ENCODE measurements around the gene TBL1Y.

Gene TBL1Y

DNA sequence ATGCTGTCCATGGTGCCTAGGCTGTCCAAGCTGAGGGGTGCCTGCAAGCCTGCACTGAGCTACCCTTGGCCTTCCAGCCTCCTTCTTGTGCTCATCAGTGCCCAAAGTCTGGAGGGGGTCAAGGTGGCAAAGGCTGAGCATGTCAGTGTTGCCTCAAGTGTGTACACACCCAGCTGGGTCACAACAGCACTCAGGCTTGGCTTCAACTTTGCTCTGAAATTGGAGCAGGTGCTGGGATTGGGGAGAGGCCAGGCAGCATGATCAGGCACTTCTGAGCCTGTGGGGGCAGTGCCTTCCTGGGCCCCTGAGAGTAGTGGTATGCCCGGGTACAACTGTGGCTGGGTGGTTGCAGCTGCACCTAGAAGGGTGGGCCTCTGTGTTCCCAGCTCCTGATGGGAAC lies 18.7 kb downstream of the TBL1Y start:
- Histone ChIP-seq H3K27ac (ENCODE audit: low read length) (no peak overlapping the region), H3K27me3 (ENCODE audit: control insufficient read depth, insufficient read depth, low read length) (no peaks in the 10 kb centered on the region), H3K9me3 (ENCODE audit: control insufficient read depth, low read depth, low read length) (no peaks in the 10 kb centered on the region), H3K9ac (ENCODE audit: low read length) (no peak overlapping the region), H3K4me3 (ENCODE audit: low read length) (no peak overlapping the region), H3K36me3 (ENCODE audit: control insufficient read depth, low read depth, low read length) (no peaks in the 10 kb centered on the region), H3K4me1 (ENCODE audit: control insufficient read depth, low read depth, low read length) (no peaks in the 10 kb centered on the region)

DNA sequence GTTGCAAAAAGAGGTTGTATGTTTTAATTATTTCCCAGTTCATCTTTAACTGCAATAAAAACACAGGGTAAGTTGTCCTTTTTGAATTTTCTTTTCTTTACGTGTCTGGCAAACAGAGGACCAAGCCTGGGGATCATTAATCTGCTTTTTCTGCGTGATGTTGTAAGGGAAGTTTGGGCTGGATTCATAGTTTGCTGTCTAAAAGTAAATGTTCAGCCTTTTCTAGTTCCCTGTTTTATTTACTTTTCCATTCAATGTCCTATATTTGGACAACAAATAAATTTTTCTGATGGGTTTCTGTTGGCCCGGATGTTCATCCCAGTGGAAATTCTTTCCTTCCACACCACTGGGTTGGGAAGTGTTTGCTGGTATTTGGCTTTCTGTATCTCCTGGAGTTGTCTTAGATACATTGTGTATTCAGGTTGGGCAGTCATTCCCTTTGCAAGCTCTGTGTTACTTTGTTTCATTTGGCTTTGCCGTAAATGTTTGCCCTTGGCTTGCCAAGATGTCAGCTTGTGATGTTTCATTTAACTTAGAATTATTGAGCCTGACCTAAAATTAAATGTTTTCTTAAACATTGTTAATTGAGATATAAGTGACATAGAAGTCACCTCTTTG lies 21.4 kb downstream of the TBL1Y start:
- Histone ChIP-seq H3K9me3 (ENCODE audit: control insufficient read depth, low read depth, low read length) (no peaks in the 10 kb centered on the region), H3K27me3 (ENCODE audit: control insufficient read depth, insufficient read depth, low read length) (no peaks in the 10 kb centered on the region), H3K4me1 (ENCODE audit: control insufficient read depth, low read depth, low read length) (no peaks in the 10 kb centered on the region), H3K27ac (ENCODE audit: low read length) (no peak overlapping the region), H3K9ac (ENCODE audit: low read length) (no peak overlapping the region), H3K4me3 (ENCODE audit: low read length) (no peak overlapping the region), H3K36me3 (ENCODE audit: control insufficient read depth, low read depth, low read length) (no peaks in the 10 kb centered on the region)

DNA sequence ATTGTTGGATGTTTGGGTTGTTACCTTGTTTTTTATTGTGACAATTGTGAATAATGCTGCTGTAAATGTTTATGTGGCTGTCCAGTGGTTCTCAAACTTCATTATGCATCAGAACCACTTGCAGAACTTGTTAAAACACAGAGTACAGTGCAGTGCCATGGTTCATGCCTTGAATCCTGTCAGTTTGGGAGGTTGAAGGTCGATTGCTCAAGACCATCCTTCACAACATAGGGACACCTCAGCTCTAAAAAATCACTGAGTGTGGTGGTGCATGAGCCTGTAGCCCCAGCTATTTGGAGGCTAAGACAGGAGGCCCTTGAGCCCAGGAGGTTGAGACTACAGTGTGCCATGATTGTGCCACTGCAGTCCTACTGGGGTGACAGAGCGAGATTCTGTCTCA lies 25.0 kb downstream of the TBL1Y start:
- H3K27ac ChIP-seq (ENCODE audit: low read length) = no peak overlapping the region
- no peak overlapping the region for H3K9ac ChIP-seq (ENCODE audit: low read length)
- no peaks in the 10 kb centered on the region for H3K27me3 ChIP-seq (ENCODE audit: control insufficient read depth, insufficient read depth, low read length)
- no peaks in the 10 kb centered on the region for H3K9me3 ChIP-seq (ENCODE audit: control insufficient read depth, low read depth, low read length)
- no peaks in the 10 kb centered on the region for H3K36me3 ChIP-seq (ENCODE audit: control insufficient read depth, low read depth, low read length)
- no peaks in the 10 kb centered on the region for H3K4me1 ChIP-seq (ENCODE audit: control insufficient read depth, low read depth, low read length)
- H3K4me3 ChIP-seq (ENCODE audit: low read length) = no peak overlapping the region

DNA sequence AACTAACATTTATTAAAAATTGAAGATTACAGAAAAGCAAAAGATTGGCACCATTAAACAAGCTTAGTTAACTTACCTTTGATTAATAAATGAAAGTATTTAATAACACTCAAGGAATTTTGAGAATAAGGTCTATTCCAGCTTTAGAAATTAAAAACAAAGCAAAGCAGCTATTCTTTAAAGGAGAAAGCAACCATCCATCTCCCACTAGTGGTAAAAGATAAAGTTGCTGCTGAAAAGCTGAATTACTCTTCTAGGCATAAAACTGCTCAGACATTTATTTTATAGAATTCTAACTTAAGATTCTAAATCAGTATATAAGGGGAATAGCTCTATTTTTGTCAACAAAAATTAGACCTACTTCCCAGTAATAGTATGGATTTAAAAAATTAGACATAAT lies 37.2 kb downstream of the TBL1Y start:
- Histone ChIP-seq H3K4me1 (ENCODE audit: control insufficient read depth, low read depth, low read length) (no peaks in the 10 kb centered on the region), H3K4me3 (ENCODE audit: low read length) (no peak overlapping the region), H3K9ac (ENCODE audit: low read length) (no peak overlapping the region), H3K27me3 (ENCODE audit: control insufficient read depth, insufficient read depth, low read length) (no peaks in the 10 kb centered on the region), H3K36me3 (ENCODE audit: control insufficient read depth, low read depth, low read length) (no peaks in the 10 kb centered on the region), H3K9me3 (ENCODE audit: control insufficient read depth, low read depth, low read length) (no peaks in the 10 kb centered on the region), H3K27ac (ENCODE audit: low read length) (no peak overlapping the region)

DNA sequence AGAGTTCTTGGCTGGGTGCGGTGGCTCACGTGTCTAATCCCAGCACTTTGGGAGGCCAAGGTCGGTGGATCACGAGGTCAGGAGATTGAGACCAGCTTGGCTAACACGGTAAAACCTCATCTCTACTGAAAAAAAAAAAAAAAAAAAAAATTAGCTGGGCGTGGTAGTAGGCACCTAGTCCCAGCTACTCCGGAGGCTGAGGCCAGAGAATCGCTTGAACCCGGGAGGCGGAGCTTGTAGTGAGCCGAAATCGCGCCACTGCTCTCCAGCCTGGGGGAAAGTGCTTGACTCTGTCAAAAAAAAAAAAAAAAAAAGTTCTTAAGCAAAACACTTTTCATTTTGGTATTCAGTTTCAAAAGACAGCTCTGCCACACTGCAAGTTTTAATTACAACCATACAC lies 37.9 kb downstream of the TBL1Y start:
- Histone ChIP-seq H3K36me3 (ENCODE audit: control insufficient read depth, low read depth, low read length) (no peaks in the 10 kb centered on the region), H3K9me3 (ENCODE audit: control insufficient read depth, low read depth, low read length) (no peaks in the 10 kb centered on the region), H3K9ac (ENCODE audit: low read length) (no peak overlapping the region), H3K27me3 (ENCODE audit: control insufficient read depth, insufficient read depth, low read length) (no peaks in the 10 kb centered on the region), H3K27ac (ENCODE audit: low read length) (no peak overlapping the region), H3K4me3 (ENCODE audit: low read length) (no peak overlapping the region), H3K4me1 (ENCODE audit: control insufficient read depth, low read depth, low read length) (no peaks in the 10 kb centered on the region)

DNA sequence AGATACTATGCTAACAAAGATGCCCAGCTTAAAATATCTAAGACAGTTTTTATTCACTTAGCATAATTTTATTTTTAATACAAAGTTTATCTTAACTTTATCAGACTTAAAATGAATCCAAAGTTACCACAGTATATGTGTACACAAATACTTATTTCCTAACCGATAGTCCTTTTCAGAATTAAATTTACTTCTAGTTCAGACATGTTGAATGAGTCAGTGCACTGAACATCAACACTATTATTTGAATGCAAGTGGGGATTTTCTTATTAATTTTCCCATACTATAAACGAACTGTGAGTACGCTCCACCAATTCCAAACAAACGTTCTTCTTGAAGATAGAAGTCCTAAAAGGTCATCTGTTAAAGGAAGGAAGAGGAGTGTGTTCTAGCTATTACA lies 39.5 kb downstream of the TBL1Y start:
- Histone ChIP-seq H3K27me3 (ENCODE audit: control insufficient read depth, insufficient read depth, low read length) (no peaks in the 10 kb centered on the region), H3K27ac (ENCODE audit: low read length) (no peak overlapping the region), H3K9me3 (ENCODE audit: control insufficient read depth, low read depth, low read length) (no peaks in the 10 kb centered on the region), H3K4me3 (ENCODE audit: low read length) (no peak overlapping the region), H3K36me3 (ENCODE audit: control insufficient read depth, low read depth, low read length) (no peaks in the 10 kb centered on the region), H3K9ac (ENCODE audit: low read length) (no peak overlapping the region), H3K4me1 (ENCODE audit: control insufficient read depth, low read depth, low read length) (no peaks in the 10 kb centered on the region)

DNA sequence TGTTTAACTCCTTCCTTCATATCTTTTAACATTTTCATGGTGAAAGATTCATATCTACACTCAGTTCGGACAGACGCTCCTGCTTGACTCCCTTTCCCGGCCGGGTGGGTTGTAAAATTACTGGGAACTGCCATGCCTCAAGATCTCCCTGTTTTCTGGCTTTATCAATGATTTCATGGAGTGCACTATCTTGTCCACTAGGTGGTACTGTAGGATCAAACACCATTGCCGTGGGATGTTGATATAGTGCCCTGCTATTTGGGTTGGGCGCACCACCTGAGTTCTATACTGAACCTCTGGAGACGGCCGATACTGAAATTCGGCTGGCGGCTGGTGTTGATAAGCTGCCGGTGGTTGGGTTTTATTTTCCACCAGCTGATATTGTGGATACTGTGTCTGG lies 54.2 kb downstream of the TBL1Y start:
- no peaks in the 10 kb centered on the region for H3K4me1 ChIP-seq (ENCODE audit: control insufficient read depth, low read depth, low read length)
- no peaks in the 10 kb centered on the region for H3K36me3 ChIP-seq (ENCODE audit: control insufficient read depth, low read depth, low read length)
- no peaks in the 10 kb centered on the region for H3K9me3 ChIP-seq (ENCODE audit: control insufficient read depth, low read depth, low read length)
- no peak overlapping the region for H3K4me3 ChIP-seq (ENCODE audit: low read length)
- no peak overlapping the region for H3K9ac ChIP-seq (ENCODE audit: low read length)
- no peak overlapping the region for H3K27ac ChIP-seq (ENCODE audit: low read length)
- H3K27me3 ChIP-seq (ENCODE audit: control insufficient read depth, insufficient read depth, low read length) = no peaks in the 10 kb centered on the region

DNA sequence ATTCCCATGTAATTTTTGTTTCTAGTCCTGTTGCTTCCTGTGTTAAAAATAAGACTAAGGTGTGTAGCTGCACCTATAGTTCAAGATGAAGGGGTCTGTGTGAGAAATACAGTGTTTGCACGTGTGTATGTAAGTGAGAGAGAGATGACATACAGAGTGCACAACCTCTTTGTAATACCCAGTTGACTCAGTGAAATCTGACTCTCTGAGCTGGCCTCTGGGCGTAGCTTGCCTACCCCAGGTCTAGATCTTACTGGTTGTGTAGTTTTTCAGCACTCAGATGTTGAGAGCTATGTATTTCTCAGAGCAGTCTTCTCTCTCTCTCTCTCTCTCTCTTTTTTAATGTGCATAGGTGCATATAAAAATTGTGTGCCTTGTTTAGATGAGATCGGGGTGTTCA lies 56.0 kb downstream of the TBL1Y start:
- Histone ChIP-seq H3K27me3 (ENCODE audit: control insufficient read depth, insufficient read depth, low read length) (no peaks in the 10 kb centered on the region), H3K27ac (ENCODE audit: low read length) (no peak overlapping the region), H3K36me3 (ENCODE audit: control insufficient read depth, low read depth, low read length) (no peaks in the 10 kb centered on the region), H3K9ac (ENCODE audit: low read length) (no peak overlapping the region), H3K4me3 (ENCODE audit: low read length) (no peak overlapping the region), H3K4me1 (ENCODE audit: control insufficient read depth, low read depth, low read length) (no peaks in the 10 kb centered on the region), H3K9me3 (ENCODE audit: control insufficient read depth, low read depth, low read length) (no peaks in the 10 kb centered on the region)

DNA sequence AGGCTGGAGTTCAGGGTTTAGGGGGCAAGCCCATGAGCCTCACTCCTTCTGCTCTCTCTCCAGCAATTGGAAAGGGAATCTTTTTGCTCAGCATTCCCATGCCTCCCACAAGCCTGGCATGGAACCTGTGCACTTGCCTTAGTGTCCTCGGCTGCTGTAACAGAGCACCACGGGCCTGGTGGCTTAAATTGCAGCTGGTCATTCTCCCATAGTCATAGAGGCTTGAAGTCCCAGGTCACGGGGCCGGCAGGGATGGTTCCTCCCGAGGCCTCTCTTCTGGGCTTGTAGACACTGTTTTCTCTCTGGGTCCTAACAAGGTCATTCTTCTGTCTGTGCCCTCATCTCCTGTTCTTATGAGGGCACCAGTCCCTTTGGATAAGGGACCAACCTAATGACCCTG lies 57.2 kb downstream of the TBL1Y start:
- Histone ChIP-seq H3K27me3 (ENCODE audit: control insufficient read depth, insufficient read depth, low read length) (no peaks in the 10 kb centered on the region), H3K27ac (ENCODE audit: low read length) (no peak overlapping the region), H3K4me3 (ENCODE audit: low read length) (no peak overlapping the region), H3K9ac (ENCODE audit: low read length) (no peak overlapping the region), H3K4me1 (ENCODE audit: control insufficient read depth, low read depth, low read length) (no peaks in the 10 kb centered on the region), H3K9me3 (ENCODE audit: control insufficient read depth, low read depth, low read length) (no peaks in the 10 kb centered on the region), H3K36me3 (ENCODE audit: control insufficient read depth, low read depth, low read length) (no peaks in the 10 kb centered on the region)

DNA sequence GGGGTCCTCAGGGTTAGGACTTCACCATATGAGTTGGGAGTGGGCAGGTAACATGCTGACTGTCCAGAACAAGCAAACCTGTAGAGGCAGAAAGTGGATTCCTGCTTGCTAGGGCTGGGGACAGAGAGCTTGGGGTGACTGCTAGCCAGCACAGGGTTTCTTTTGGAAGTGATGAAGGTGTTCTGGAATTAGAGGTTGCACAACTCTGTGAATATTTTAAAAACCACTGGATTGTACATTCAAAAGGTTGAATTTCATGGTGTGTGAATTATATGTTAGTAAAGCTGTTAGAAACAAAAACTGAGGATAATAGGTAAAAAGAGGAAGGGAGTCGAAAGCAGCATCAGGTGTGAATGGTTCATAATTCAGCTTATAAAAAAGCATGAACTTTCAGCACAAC lies 57.7 kb downstream of the TBL1Y start:
- Histone ChIP-seq H3K4me3 (ENCODE audit: low read length) (no peak overlapping the region), H3K36me3 (ENCODE audit: control insufficient read depth, low read depth, low read length) (no peaks in the 10 kb centered on the region), H3K27ac (ENCODE audit: low read length) (no peak overlapping the region), H3K4me1 (ENCODE audit: control insufficient read depth, low read depth, low read length) (no peaks in the 10 kb centered on the region), H3K9me3 (ENCODE audit: control insufficient read depth, low read depth, low read length) (no peaks in the 10 kb centered on the region), H3K27me3 (ENCODE audit: control insufficient read depth, insufficient read depth, low read length) (no peaks in the 10 kb centered on the region), H3K9ac (ENCODE audit: low read length) (no peak overlapping the region)

DNA sequence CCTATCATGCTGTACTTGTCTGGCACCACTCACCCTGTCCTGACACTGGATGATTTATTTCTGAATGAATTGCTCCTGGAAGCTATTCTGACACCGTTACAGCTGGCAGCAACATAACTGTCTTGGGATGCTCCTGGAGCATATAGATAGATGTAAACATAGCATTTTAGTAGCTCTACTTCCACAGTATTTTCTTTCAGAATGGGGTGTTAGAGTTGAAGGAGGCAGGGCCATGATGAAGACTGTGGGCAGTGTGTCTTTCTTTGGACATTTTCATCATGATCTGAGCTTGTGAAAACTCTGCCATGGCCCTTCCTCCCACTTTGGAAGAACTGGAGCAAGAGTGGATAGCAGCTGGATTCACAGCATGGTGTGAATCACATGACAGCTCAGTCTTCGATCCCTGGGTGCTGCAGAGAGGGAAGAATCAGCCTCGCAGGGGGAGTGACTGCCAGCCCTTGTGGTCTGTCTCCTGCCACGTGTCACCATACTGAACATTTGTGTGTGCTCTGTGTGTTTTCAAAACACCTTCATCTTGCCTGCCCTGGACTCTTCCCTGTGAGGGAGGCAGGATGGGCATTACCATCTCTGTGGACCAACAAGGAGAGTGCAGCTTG lies 61.9 kb downstream of the TBL1Y start:
- H3K36me3 ChIP-seq (ENCODE audit: control insufficient read depth, low read depth, low read length) = no peaks in the 10 kb centered on the region
- H3K4me1 ChIP-seq (ENCODE audit: control insufficient read depth, low read depth, low read length) = no peaks in the 10 kb centered on the region
- no peak overlapping the region for H3K27ac ChIP-seq (ENCODE audit: low read length)
- H3K9ac ChIP-seq (ENCODE audit: low read length) = no peak overlapping the region
- no peaks in the 10 kb centered on the region for H3K27me3 ChIP-seq (ENCODE audit: control insufficient read depth, insufficient read depth, low read length)
- no peak overlapping the region for H3K4me3 ChIP-seq (ENCODE audit: low read length)
- no peaks in the 10 kb centered on the region for H3K9me3 ChIP-seq (ENCODE audit: control insufficient read depth, low read depth, low read length)

DNA sequence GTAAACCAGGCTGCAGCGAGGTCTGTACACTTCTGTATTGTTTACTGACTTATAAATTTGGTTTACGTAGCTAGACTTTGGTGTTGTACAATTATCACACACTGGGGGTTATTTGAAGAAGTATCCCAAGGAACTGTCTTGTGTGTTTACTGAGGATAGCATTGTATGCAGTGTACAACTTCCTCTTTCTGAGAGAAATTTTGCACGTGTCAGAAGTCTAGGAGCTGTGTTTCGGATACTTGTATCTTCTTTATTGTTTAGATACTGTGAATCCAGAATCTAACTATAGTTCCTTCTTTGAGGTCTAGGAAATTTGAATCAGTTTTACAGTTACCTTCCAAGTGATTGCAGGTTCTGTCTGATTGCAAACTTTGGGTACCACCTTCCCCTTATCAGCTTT lies 64.5 kb downstream of the TBL1Y start:
- Histone ChIP-seq H3K27ac (ENCODE audit: low read length) (no peak overlapping the region), H3K9me3 (ENCODE audit: control insufficient read depth, low read depth, low read length) (no peaks in the 10 kb centered on the region), H3K9ac (ENCODE audit: low read length) (no peak overlapping the region), H3K4me1 (ENCODE audit: control insufficient read depth, low read depth, low read length) (no peaks in the 10 kb centered on the region), H3K36me3 (ENCODE audit: control insufficient read depth, low read depth, low read length) (no peaks in the 10 kb centered on the region), H3K4me3 (ENCODE audit: low read length) (no peak overlapping the region), H3K27me3 (ENCODE audit: control insufficient read depth, insufficient read depth, low read length) (no peaks in the 10 kb centered on the region)
